Thoracic aorta (tissue), 2 donors: ENCODE measurements around the gene RTKN. TPM values are rescaled to one million over a fixed set of nuclear protein-coding genes. Genes with fewer than 3 reads are reported as not detected.
A peak's percentile ranks its signal among the peaks of the same experiment; 100 is the strongest.

Source experiments
- ATAC-seq: fragments of 150-250 bp; one replicate; pipeline ENCODE4 v1.8.0; 2017; ENCODE audit warnings: low read depth; ENCODE audit not compliant: insufficient number of reproducible peaks, low FRiP score
- DNase-seq: peaks from one replicate; pipeline ENCODE4 v3.0.0-alpha.2; 2020; ENCODE audit warnings: low spot score
- H3K27ac ChIP-seq, 2 donors: fragments of 200-600 bp; sonication (generic); 1 replicate in 1 of 2; 2 replicates in 1 of 2; pipeline ENCODE4 v1.5.1; 2016; ENCODE audit warnings: mild to moderate bottlenecking in 2 of 2, moderate library complexity in 2 of 2
- H3K27me3 ChIP-seq: fragments of 200-600 bp; sonication (generic); replicated peaks from 2 replicates; pipeline ENCODE4 v1.6.0; 2016; ENCODE audit warnings: mild to moderate bottlenecking; ENCODE audit not compliant: insufficient read depth
- H3K36me3 ChIP-seq: fragments of 200-600 bp; sonication (generic); one replicate; pipeline ENCODE4 v1.5.1; 2016
- H3K4me1 ChIP-seq, 2 donors: fragments of 200-600 bp; sonication (generic); 1 replicate in 1 of 2; 2 replicates in 1 of 2; pipeline versions ENCODE4 v1.5.1 to v1.6.0; 2016; ENCODE audit warnings: low read depth in 2 of 2, mild to moderate bottlenecking in 1 of 2; ENCODE audit not compliant: control insufficient read depth in 1 of 2
- H3K4me3 ChIP-seq: fragments of 200-600 bp; sonication (generic); 2 replicates; pipeline ENCODE4 v1.5.1; 2016; ENCODE audit warnings: mild to moderate bottlenecking
- H3K9me3 ChIP-seq: fragments of 200-600 bp; sonication (generic); 2 replicates; pipeline ENCODE4 v1.5.1; 2016
- total RNA-seq, 2 donors: library from RNA; depleted of rRNA; stranded (reverse); fragments of >200 nt; gene quantifications; one replicate each; pipeline versions ENCODE4 v1.1.0 to v1.2.3, GENCODE V29; 2016
- TF ChIP-seq, protein P1 (sequence below): fragments of 200-600 bp; sonication (generic); IDR thresholded peaks from one replicate; pipeline ENCODE4 v1.5.1; 2019; ENCODE audit warnings: antibody characterized with exemption

RTKN gene
- total RNA-seq, 2 donors from 2014 or later, result 23.2 to 25.6 TPM

- Histone ChIP-seq H3K9me3 (no peaks in the 10 kb centered on the region), H3K27me3 (no peaks in the 10 kb centered on the region), H3K4me3 (peak overlapping the region; percentile 72), H3K4me1 (peaks cover 3 to 49% of the 10 kb centered on the region in 2 donors), H3K36me3 (no peaks in the 10 kb centered on the region), H3K27ac (peak overlapping the region; percentile 40 to 54)
- no peak for DNase-seq
- TF ChIP-seq, protein P1, sequence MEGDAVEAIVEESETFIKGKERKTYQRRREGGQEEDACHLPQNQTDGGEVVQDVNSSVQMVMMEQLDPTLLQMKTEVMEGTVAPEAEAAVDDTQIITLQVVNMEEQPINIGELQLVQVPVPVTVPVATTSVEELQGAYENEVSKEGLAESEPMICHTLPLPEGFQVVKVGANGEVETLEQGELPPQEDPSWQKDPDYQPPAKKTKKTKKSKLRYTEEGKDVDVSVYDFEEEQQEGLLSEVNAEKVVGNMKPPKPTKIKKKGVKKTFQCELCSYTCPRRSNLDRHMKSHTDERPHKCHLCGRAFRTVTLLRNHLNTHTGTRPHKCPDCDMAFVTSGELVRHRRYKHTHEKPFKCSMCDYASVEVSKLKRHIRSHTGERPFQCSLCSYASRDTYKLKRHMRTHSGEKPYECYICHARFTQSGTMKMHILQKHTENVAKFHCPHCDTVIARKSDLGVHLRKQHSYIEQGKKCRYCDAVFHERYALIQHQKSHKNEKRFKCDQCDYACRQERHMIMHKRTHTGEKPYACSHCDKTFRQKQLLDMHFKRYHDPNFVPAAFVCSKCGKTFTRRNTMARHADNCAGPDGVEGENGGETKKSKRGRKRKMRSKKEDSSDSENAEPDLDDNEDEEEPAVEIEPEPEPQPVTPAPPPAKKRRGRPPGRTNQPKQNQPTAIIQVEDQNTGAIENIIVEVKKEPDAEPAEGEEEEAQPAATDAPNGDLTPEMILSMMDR, result no peak
- ATAC-seq, result no peak
These were observed 2.4 kb downstream of the RTKN start for GRCh38 chr2:74439373-74439772.

- H3K27ac ChIP-seq, result no peak overlapping the region
- no peaks in the 10 kb centered on the region for H3K36me3 ChIP-seq
- H3K4me1 ChIP-seq, result peaks cover 3 to 43% of the 10 kb centered on the region in 2 donors
- no peak for ATAC-seq
- H3K9me3 ChIP-seq, result no peaks in the 10 kb centered on the region
- DNase-seq, result no peak
- no peak overlapping the region for H3K4me3 ChIP-seq
- H3K27me3 ChIP-seq, result no peaks in the 10 kb centered on the region
- TF ChIP-seq, protein P1, result no peak
These were observed 3.5 kb downstream of the RTKN start for GRCh38 chr2:74438248-74438647.

DNA sequence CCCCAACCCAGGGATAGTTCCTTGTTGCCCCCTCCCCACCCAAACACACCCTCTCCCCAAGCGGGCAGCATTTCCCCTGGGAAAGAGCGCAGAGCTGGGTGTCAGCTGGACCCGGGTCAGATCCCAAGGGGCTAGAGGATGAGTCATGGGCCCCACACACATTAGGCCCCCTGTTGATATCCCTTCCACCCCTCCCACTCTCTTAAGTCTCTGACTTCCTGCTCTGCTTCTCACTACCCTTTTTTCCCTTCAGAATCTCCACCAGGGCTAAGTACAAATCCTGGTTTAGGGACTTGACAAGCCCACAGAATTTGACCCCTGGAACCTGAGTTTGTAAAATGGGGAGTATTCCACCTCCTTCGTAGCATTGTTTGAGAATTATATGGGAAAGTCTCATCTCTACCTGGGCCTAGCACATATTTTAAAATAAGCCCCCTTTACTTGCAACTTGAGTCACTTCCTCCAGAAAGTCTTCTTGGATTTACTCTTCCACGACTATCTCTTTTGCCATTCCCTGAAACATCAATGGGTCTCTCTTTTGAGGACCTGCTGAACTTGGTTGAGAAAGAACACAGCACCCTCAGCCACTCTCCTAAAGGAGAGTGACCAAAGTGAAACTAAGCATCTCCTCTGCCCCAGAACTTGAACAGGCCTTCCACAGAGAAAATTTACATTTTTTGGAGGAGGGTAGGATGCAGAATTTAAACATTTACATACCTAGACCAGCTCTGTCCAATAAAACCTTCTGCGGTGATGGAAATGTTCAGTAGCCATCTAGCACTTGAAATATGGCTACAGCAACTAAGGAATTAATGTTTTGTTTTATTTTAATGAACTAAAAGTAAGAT, 4.7 kb downstream of the RTKN start:
- ATAC-seq (no peak), DNase-seq (no peak)
- TF ChIP-seq, protein P1, result no peak
- no peak overlapping the region for H3K4me3 ChIP-seq
- no peak overlapping the region for H3K27ac ChIP-seq
- H3K36me3 ChIP-seq, result no peaks in the 10 kb centered on the region
- peaks cover 3 to 41% of the 10 kb centered on the region in 2 donors for H3K4me1 ChIP-seq
- no peaks in the 10 kb centered on the region for H3K9me3 ChIP-seq
- no peaks in the 10 kb centered on the region for H3K27me3 ChIP-seq

GRCh38 chr2:74436111-74436805, 5.5 kb downstream of the RTKN start:
- no peak for ATAC-seq
- no peak for DNase-seq
- no peaks in the 10 kb centered on the region for H3K27me3 ChIP-seq
- no peak overlapping the region for H3K4me3 ChIP-seq
- H3K36me3 ChIP-seq, result peaks cover 3% of the 10 kb centered on the region
- TF ChIP-seq, protein P1, result no peak
- peaks cover 3 to 32% of the 10 kb centered on the region in 2 donors for H3K4me1 ChIP-seq
- no peak overlapping the region for H3K27ac ChIP-seq
- H3K9me3 ChIP-seq, result no peaks in the 10 kb centered on the region

DNA sequence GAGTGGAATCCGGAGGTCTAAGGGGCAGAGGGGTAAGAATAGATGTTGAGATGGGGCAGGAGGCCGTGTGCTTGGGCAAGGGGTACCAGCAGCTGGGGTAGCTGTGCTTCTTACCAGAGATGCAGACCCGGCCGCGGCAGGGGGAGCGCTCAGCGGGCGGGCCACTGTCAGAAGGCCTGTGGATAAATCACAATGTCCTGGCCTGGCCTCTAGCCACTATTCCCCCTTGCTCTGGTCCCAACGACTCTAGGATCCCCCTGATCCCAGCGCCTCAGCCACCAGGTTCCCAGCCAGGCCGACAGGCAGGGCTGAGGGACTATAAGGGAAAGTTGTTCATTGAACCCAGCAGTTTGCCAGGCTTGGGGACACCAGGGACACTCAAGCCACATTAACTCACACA, 11.2 kb downstream of the RTKN start:
- TF ChIP-seq, protein P1, result no peak
- Histone ChIP-seq H3K4me3 (no peak overlapping the region), H3K27me3 (no peaks in the 10 kb centered on the region), H3K4me1 (no peaks in the 10 kb centered on the region), H3K27ac (no peak overlapping the region), H3K9me3 (no peaks in the 10 kb centered on the region), H3K36me3 (peaks cover 29% of the 10 kb centered on the region)
- ATAC-seq, result no peak
- DNase-seq, result no peak
